Activated T-cell treated with anti-CD3 and anti-CD28 coated beads, Interleukin-2, amount 50 U/mL, for 72 hours (primary cell): ENCODE data around the gene LYPD6B. TPM values are rescaled to one million over a fixed set of nuclear protein-coding genes. Genes with fewer than 3 reads are reported as not detected.
"Not testable (repeated sequence)": the region's sequence is repeated elsewhere in the genome, so short reads cannot be mapped to it uniquely, and the experiment has no call there.

Source experiments
- ATAC-seq, 2 donors: fragments of 150-1000 bp; cut with Tn5 transposase; replicated peaks in 1 of 2; 2 replicates each; pipeline ENCODE4 v1.10.0; 2021; ENCODE audit warnings: moderate library complexity in 2 of 2, mild to moderate bottlenecking in 1 of 2
- DNase-seq, 2 donors: peaks; one replicate each; pipeline ENCODE4 v3.0.0; 2021 to 2022; ENCODE audit warnings: mixed read lengths in 1 of 2
- H3K27ac Mint-ChIP-seq: one replicate; pipeline ENCODE4 v1.8.0; 2022; ENCODE audit warnings: mild to moderate bottlenecking, moderate library complexity, mixed read lengths
- H3K27me3 Mint-ChIP-seq: one replicate; pipeline ENCODE4 v1.8.0; 2022; ENCODE audit warnings: low read depth, mixed read lengths
- H3K36me3 Mint-ChIP-seq, 2 donors: one replicate each; pipeline ENCODE4 v1.8.0; 2022; ENCODE audit warnings: mixed read lengths in 2 of 2, mild to moderate bottlenecking in 1 of 2; ENCODE audit not compliant: insufficient read depth in 2 of 2
- H3K4me1 Mint-ChIP-seq: one replicate; pipeline ENCODE4 v1.8.0; 2022; ENCODE audit warnings: low read depth, mixed read lengths
- H3K4me3 Mint-ChIP-seq, 2 donors: one replicate each; pipeline ENCODE4 v1.8.0; 2022; ENCODE audit warnings: mild to moderate bottlenecking in 2 of 2, mixed read lengths in 2 of 2, moderate library complexity in 2 of 2
- H3K9me3 Mint-ChIP-seq, 2 donors: one replicate each; pipeline ENCODE4 v1.8.0; 2022; ENCODE audit warnings: mixed read lengths in 2 of 2
- total RNA-seq, 2 donors: library from RNA; stranded (reverse); gene quantifications; one replicate each; pipeline ENCODE4 v1.2.3, GENCODE V29; 2022

The LYPD6B gene
- total RNA-seq, 2 donors from 2014 or later, result not detected

DNA sequence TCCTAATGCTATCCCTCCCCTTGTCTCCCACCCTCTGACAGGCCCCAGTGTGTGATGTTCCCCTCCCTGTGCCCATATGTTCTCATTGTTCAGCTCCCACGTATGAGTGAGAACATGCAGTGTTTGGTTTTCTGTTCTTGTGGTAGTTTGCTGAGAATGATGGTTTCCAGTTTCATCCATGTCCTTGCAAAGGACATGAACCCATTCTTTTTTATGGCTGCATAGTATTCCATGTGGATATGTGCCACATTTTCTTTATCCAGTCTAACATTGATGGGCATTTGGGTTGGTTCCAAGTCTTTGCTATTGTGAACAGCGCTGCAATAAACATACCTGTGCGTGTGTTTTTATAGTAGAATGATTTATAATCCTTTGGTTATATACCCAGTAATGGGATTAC, 212.9 kb downstream of the LYPD6B start:
- ATAC-seq, H3K27me3 Mint-ChIP-seq, H3K4me3 Mint-ChIP-seq, DNase-seq, H3K27ac Mint-ChIP-seq, H3K4me1 Mint-ChIP-seq, H3K36me3 Mint-ChIP-seq: not testable (repeated sequence)
- H3K9me3 Mint-ChIP-seq, result peaks cover 10 to 11% of the 10 kb centered on the region in 2 donors

DNA sequence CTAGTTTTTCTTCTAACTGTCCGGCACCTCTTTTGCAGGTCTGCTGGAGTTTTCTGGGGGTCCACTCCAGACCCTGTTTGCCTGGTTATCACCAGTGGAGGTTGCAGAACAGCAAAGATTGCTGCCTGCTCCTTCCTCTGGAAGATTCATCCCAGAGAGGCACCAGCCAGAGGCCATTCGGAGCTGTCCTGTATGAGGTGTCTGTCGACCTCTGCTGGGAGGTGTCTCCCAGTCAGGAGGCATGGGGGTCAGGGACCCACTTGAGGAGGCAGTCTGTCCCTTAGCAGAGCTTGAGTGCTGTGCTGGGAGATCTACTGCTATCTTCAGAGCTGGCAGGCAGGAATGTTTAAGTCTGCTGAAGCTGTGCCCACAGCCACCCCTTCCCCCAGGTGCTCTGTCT, 218.4 kb downstream of the LYPD6B start:
- not testable (repeated sequence) for H3K4me3 Mint-ChIP-seq

DNA sequence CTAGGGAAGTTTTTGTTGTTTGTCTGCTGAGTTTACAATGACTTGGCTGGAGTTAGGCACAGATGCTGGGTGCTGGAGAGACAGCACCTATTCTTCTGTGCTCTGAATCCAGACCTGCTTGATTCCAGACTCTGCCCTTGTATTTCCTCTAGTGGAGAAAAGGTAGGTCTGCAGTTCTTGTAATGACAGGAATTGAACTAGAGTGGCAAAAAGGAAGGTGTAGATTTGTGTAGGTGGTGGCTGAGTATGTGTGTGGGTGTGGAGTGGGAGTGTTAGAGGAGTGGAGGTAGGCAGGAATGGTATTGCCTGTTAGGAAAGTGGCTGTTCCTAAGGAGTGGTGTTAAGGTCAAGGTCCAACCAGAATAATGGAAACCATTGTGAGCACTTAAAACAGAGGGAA, 220.0 kb downstream of the LYPD6B start:
- H3K27ac Mint-ChIP-seq, result no peak overlapping the region
- H3K36me3 Mint-ChIP-seq, result peaks cover 2 to 5% of the 10 kb centered on the region in 2 donors
- H3K4me3 Mint-ChIP-seq, result no peak overlapping the region
- H3K9me3 Mint-ChIP-seq, result peaks cover 11 to 13% of the 10 kb centered on the region in 2 donors
- peaks cover 13% of the 10 kb centered on the region for H3K27me3 Mint-ChIP-seq
- H3K4me1 Mint-ChIP-seq, result no peaks in the 10 kb centered on the region
- ATAC-seq (no peak), DNase-seq (no peak)

More for the DNA sequence above, 218.4 kb downstream of the LYPD6B start:
- Mint-ChIP-seq H3K9me3 (peaks cover 11 to 13% of the 10 kb centered on the region in 2 donors), H3K27me3 (peaks cover 13% of the 10 kb centered on the region)
- H3K4me1 Mint-ChIP-seq, H3K36me3 Mint-ChIP-seq, H3K27ac Mint-ChIP-seq, ATAC-seq, DNase-seq: not testable (repeated sequence)

DNA sequence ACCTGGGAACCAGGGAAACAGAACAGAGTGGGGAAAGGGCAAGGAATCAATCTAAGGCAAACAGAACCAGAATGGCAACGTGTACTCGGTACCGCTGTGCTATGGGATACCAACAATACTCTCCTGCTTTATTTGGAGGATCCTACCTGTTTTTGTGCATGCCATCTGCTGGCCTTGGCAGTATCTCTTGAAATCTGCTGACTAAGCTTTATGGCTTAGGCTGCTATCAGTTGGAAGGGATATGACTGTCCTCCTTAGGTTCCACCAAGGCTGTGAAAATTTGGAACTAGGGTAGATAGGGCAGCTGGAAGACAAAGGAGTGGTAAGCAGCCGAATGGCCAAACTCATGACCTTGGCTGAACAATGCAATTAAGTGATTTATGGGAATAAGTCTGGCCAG, 220.6 kb downstream of the LYPD6B start:
- Mint-ChIP-seq H3K27ac (no peak overlapping the region), H3K36me3 (peaks cover 2 to 5% of the 10 kb centered on the region in 2 donors), H3K4me3 (no peak overlapping the region), H3K9me3 (peaks cover 10 to 11% of the 10 kb centered on the region in 2 donors), H3K27me3 (peaks cover 13% of the 10 kb centered on the region), H3K4me1 (no peaks in the 10 kb centered on the region)
- DNase-seq (no peak), ATAC-seq (no peak)

DNA sequence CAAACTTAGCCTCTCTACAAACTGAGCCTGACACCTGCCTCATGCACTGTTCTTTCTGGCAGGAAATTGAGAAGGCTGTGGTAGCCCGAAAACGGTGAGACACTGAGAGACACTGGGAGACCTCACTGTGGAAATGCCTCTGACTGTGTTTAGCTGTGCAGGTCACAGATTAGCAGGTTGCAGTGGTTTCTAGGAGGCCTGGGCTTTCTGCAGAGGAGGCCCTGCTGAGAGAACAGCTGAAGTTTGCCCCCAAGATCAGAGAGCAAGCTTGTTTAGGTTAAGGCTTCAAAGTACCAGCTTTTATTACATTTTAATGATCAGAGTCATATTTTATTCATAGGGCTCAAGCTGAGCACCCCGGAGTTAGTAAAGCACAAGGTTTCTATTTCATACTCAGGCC, 223.2 kb downstream of the LYPD6B start:
- Mint-ChIP-seq H3K27me3 (peaks cover 18% of the 10 kb centered on the region), H3K36me3 (no peaks in the 10 kb centered on the region), H3K27ac (no peak overlapping the region), H3K9me3 (peaks cover 0 to 3% of the 10 kb centered on the region in 2 donors), H3K4me3 (no peak overlapping the region), H3K4me1 (no peaks in the 10 kb centered on the region)
- ATAC-seq, result no peak
- no peak for DNase-seq

Other genes starting within 250 kb of the LYPD6B start
- 10 to 100 TPM; 23.9 to 29.1 TPM for gene KIF5C, start 163.5 kb upstream of the LYPD6B start, total RNA-seq